CD4-positive, alpha-beta T cell treated with Interleukin-6 at 100 ng/mL for 8 hours (primary cell): ENCODE data around the gene RRP1.
"Not testable (repeated sequence)": the region's sequence is repeated elsewhere in the genome, so short reads cannot be mapped to it uniquely, and the experiment has no call there.

Experiments used
- DNase-seq: peaks from one replicate; pipeline ENCODE4 v3.0.0-alpha.2; 2020; ENCODE audit warnings: mixed read lengths, low spot score

Gene RRP1

DNA sequence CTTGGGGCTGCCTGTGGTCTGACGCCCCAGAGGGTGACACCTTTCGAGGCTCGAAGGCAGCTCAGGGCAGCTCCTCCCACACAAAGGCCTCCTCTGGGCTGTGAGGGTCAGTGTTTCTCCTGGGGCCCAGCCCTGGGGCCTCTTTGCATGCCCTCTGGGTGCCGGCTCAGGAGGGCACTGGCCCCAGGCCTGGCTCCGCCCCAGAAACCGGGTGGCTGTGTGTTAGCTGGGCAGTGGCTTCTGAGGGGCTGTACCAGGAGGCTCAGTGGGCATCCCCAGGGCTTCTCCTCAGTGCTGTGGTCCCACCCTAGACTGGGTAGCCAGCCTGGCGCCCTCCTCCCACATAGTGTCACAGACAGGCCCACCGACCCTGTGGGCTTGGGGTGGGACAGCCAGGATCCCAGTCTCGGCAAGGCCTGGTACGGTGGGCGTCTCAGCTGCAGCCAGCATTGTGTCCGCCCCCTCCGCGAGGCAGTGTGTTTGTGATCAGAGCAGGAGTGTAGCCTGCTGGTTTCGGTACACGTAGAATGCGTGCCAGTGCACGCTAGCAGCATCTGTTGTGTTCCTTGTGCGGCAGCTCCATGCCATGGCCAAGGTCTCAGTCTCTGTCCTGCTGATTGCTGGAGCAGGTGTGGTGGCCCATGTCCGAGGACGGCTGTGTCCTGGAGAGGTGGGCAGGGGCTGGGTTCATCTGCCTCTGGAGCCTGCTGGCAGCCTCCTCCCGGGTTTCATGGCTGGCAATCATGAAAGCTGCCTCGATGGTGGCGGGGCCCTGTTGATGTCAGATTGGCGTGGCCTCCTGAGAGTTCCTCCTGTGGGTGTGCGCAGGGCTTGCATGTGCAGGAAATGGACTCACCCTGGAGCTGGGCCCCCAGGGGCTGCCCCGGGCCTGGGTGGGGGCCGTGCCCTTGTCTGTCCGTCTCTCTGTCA is 28.0 kb downstream of the RRP1 start:
- DNase-seq: no peak

GRCh38 chr21:43818685-43819084 is 29.3 kb downstream of the RRP1 start:
- no peak for DNase-seq

GRCh38 chr21:43819511-43820405 is 30.4 kb downstream of the RRP1 start:
- no peak for DNase-seq

- DNase-seq: no peak
Measured at GRCh38 chr21:43820466-43820865, 31.1 kb downstream of the RRP1 start.

GRCh38 chr21:43822166-43822565 is 32.8 kb downstream of the RRP1 start:
- DNase-seq: not testable (repeated sequence)

DNA sequence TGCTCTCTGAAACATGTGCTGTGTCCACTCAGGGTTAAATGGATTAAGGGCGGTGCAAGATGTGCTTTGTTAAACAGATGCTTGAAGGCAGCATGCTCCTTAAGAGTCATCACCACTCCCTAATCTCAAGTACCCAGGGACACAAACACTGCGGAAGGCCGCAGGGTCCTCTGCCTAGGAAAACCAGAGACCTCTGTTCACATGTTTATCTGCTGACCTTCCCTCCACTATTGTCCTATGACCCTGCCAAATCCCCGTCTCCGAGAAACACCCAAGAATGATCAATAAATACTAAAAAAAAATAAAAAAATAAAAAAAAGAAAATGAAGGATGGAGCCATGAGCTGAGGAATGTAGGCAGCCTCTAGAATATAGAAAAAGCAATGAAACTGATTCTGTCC is 33.4 kb downstream of the RRP1 start:
- DNase-seq: not testable (repeated sequence)

GRCh38 chr21:43824333-43825241 is 35.2 kb downstream of the RRP1 start:
- no peak for DNase-seq

GRCh38 chr21:43825242-43825935 is 36.0 kb downstream of the RRP1 start:
- DNase-seq: no peak

DNA sequence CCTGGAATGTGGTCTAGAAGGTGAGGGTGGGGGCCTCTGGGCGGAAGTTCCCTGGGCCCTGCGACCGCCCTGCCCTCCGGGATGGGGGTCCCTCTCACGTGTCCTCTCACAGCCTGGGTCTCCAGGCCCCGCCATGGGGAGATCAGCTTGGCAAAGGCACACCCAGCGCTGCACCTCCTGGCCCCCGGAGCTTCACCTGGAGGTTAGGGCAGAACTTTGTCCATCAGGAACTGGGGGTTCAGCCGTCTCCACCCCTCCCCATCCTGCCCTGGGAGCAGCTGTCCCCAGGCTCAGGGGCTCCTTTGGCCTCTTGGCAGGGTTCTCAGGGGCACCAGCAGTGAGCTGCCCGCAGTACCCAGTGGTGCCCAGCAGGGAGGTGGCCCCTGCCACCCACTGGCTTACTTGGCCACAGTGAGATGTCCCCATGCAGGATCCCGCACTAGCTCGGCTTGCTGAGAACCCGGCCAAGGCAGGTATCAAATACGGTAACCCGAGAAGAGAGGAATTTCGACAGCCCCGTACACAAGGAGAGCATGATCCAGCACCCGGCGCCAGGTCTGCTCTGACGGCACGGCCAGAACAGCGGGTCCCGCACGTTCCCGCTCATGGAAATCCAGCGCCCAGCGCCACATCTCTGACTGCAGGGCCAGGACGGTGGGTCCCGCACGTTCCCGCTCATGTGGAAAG is 36.7 kb downstream of the RRP1 start:
- DNase-seq: no peak

- no peak for DNase-seq
Measured at GRCh38 chr21:43826623-43826974, 37.2 kb downstream of the RRP1 start.

GRCh38 chr21:43827015-43827611 is 37.7 kb downstream of the RRP1 start:
- DNase-seq: no peak

DNA sequence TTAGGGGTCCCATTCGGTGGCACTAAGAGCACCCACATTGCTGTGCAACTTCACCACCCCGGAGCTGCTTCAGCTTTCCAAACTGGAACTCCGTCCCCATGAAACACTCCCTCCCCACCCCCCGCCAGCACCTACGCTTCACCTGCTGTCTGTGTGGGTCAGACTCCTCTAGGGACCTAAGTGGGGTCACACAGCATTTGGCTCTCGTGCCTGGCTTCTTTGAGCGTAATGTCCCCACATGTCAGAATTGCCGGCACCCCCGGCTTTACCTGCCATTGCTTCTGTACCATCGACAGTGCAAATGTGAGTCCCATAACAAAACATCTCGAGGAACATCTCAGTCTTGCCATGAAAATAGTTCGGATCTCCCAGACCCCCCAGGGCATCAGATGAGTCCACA is 39.8 kb downstream of the RRP1 start:
- DNase-seq: no peak

DNA sequence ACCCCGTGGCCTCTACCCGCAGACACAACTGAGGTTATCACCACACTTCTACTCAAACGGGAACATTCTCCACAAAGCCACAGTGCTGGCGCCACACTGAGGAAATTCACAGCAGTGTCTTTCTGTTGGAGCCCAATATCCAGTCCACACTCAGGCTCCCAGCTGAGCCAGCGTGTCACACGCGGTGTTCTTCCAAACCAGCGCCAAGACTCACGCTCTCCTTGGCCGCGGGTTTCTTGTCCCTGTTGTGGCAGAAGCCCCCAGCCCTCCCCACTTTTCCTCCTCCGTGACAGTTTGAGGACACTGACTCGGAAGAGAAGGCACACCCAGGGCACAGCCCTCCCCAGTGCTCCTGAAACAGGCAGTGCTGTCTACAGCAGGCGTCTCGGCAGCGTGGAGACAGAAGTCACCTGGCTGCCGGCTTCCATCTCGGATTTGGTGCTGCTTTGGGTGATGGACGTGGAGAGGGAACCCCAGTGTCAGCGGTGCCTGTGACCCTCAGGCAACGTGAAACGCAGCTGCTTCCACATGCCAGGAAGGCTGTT is 40.3 kb downstream of the RRP1 start:
- no peak for DNase-seq

DNA sequence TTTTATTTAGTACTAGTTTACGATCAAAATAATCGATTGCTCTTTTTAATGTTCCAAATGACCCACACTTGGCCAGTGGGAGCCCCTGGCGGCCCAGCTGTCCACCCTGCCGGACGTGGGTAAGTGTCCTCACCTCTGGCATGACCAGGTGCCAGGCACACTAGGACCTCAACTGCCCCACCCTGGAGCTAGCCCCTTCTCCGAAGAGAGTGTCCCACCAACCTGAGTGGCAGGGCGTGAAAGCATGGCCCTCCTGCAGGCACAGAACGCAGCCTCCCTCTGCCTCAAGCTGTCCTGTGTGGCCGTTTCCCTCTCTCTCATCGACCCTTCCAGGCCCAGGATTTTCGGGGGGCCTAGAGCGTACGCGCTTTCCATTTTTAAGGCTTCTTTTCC is 42.8 kb downstream of the RRP1 start:
- no peak for DNase-seq

- DNase-seq: no peak
Measured at GRCh38 chr21:43832648-43833047, 43.3 kb downstream of the RRP1 start.

DNA sequence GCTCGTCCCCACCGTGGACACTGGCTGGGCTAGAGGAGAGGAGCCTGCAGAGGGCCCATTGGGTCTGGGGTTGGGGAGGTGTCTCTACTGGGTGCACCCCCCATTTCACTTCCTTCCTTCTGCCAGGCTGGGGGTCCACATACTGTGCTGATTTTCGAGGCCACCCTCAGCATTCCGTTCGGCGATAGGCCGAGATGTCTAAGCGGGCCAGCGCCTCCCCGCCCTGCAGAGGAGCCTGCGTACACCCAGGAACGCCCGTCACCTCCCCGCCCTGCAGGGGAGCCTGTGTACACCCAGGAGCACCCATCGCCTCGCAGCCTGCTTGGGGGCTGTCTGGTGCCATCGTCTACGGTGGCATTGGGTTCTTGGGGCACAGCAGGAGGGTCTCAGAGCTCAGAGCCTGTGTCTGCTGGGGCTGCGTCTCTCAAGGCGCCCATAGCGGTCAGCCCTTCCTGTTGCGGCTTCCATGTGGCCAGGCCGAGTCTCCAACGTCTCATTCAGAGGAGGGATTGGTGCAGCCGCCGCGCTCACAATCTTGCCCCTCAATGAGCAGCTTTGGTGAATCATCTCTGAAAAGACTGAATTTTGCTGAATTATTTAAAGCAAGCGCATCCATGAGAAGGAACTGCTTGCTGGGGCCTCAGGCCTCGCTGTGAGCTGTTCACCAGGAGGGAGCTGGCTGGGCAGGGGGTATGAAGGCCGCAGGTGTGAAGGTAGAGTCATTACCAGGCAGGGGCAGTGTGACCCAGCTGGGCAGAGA is 44.9 kb downstream of the RRP1 start:
- no peak for DNase-seq

DNA sequence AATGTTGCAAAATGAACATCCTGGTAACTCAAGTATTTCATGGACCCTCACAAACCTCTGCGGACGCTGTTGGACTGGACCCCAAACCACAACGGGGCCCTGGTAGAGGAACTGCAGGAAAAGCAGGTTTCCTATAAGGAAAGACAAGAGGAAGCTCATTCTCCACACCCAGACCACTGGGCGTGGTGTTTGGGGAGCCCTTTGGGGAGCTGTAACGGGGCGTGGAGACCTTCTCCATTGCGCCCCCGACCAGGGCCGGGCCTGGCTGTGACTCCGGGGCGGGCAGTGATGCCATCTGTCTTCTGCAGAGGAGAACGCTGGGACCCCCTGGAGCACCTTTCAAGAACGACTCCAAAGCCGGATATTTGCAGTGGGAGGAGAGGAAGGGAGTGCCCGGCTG is 45.7 kb downstream of the RRP1 start:
- no peak for DNase-seq

- no peak for DNase-seq
Measured at GRCh38 chr21:43835861-43836260, 46.5 kb downstream of the RRP1 start.

- DNase-seq: no peak
Measured at GRCh38 chr21:43836616-43837015, 47.2 kb downstream of the RRP1 start.
